H9 (cell line): ENCODE results near the gene RABGAP1L. TPM values are rescaled to one million over a fixed set of nuclear protein-coding genes. Genes with fewer than 3 reads are reported as not detected.

Experiments
- DNase-seq: peaks from one replicate; pipeline ENCODE4 v3.0.0-alpha.2; 2017
- H2AFZ ChIP-seq: one replicate; pipeline ENCODE4 v1.6.1; 2013; ENCODE audit warnings: mild to moderate bottlenecking, low read length, control low read depth, moderate library complexity
- H2AK5ac ChIP-seq: 2 replicates; pipeline ENCODE4 v1.6.1; 2013; ENCODE audit warnings: low read length, control low read depth, mixed read lengths; ENCODE audit not compliant: insufficient read length
- H2BK120ac ChIP-seq: one replicate; pipeline ENCODE4 v1.6.1; 2013; ENCODE audit warnings: low read depth, mild to moderate bottlenecking, low read length, control low read depth, inconsistent platforms; ENCODE audit not compliant: poor library complexity, severe bottlenecking
- H2BK12ac ChIP-seq: 2 replicates; pipeline ENCODE4 v1.6.1; 2013; ENCODE audit warnings: low read length, control low read depth, mixed read lengths, low read depth; ENCODE audit not compliant: insufficient read length
- H2BK15ac ChIP-seq: 2 replicates; pipeline ENCODE4 v1.6.1; 2013; ENCODE audit warnings: low read depth, low read length, control low read depth
- H2BK20ac ChIP-seq: one replicate; pipeline ENCODE4 v1.6.1; 2013; ENCODE audit warnings: low read depth, mild to moderate bottlenecking, low read length, control low read depth, inconsistent platforms; ENCODE audit not compliant: poor library complexity, severe bottlenecking
- H2BK5ac ChIP-seq: 2 replicates; pipeline ENCODE4 v1.6.1; 2013; ENCODE audit warnings: low read length, control low read depth, mixed read lengths; ENCODE audit not compliant: insufficient read length
- H3K14ac ChIP-seq: 2 replicates; pipeline ENCODE4 v1.6.1; 2013; ENCODE audit warnings: low read length, control low read depth; ENCODE audit not compliant: insufficient read depth
- H3K18ac ChIP-seq: 2 replicates; pipeline ENCODE4 v1.6.1; 2013; ENCODE audit warnings: low read depth, mild to moderate bottlenecking, mixed read lengths, low read length, control low read depth; ENCODE audit not compliant: insufficient read length
- H3K23ac ChIP-seq: 2 replicates; pipeline ENCODE4 v1.6.1; 2013; ENCODE audit warnings: low read length, control low read depth, mixed read lengths, low read depth; ENCODE audit not compliant: insufficient read length
- H3K23me2 ChIP-seq: 2 replicates; pipeline ENCODE4 v1.6.1; 2013; ENCODE audit warnings: low read depth, mild to moderate bottlenecking, mixed read lengths, low read length, control low read depth; ENCODE audit not compliant: insufficient read length, poor library complexity, severe bottlenecking
- H3K27ac ChIP-seq: 2 replicates; pipeline ENCODE4 v1.5.1; 2013; ENCODE audit warnings: low read length, control low read depth, mixed read lengths, low read depth; ENCODE audit not compliant: insufficient read length
- H3K27me3 ChIP-seq: 2 replicates; pipeline ENCODE4 v1.6.1; 2013; ENCODE audit warnings: low read length, control low read depth, inconsistent platforms; ENCODE audit not compliant: insufficient read depth
- H3K4ac ChIP-seq: 2 replicates; pipeline ENCODE4 v1.6.1; 2013; ENCODE audit warnings: low read depth, mild to moderate bottlenecking, control low read depth, inconsistent platforms, low read length, moderate library complexity
- H3K4me1 ChIP-seq: 2 replicates; pipeline ENCODE4 v1.6.1; 2013; ENCODE audit warnings: low read length, control low read depth, inconsistent platforms; ENCODE audit not compliant: insufficient read depth
- H3K4me2 ChIP-seq: 2 replicates; pipeline ENCODE4 v1.6.1; 2013; ENCODE audit warnings: low read length, control low read depth, mixed read lengths; ENCODE audit not compliant: insufficient read length, insufficient read depth
- H3K56ac ChIP-seq: 2 replicates; pipeline ENCODE4 v1.6.1; 2013; ENCODE audit warnings: low read depth, mild to moderate bottlenecking, mixed read lengths, low read length, control low read depth; ENCODE audit not compliant: insufficient read length
- H3K79me1 ChIP-seq: 2 replicates; pipeline ENCODE4 v1.6.1; 2013; ENCODE audit warnings: low read depth, mild to moderate bottlenecking, moderate library complexity, low read length, control low read depth, inconsistent platforms; ENCODE audit not compliant: insufficient read depth, poor library complexity, severe bottlenecking
- H3K79me2 ChIP-seq: 2 replicates; pipeline ENCODE4 v1.6.1; 2013; ENCODE audit warnings: low read length, control low read depth, inconsistent platforms; ENCODE audit not compliant: insufficient read depth
- H3K9ac ChIP-seq: 2 replicates; pipeline ENCODE4 v1.6.1; 2013; ENCODE audit warnings: low read length, control low read depth, mixed read lengths; ENCODE audit not compliant: insufficient read length; ENCODE audit errors: extremely low read depth
- H3K9me3 ChIP-seq: one replicate; pipeline ENCODE4 v1.6.1; 2013; ENCODE audit warnings: low read depth, low read length, inconsistent platforms; ENCODE audit not compliant: control insufficient read depth
- H3T11ph ChIP-seq: one replicate; pipeline ENCODE4 v1.6.1; 2013; ENCODE audit warnings: mild to moderate bottlenecking, low read length, control low read depth, inconsistent platforms
- H4K20me1 ChIP-seq: one replicate; pipeline ENCODE4 v1.6.1; 2013; ENCODE audit not compliant: control insufficient read depth, insufficient read length, insufficient read depth
- H4K5ac ChIP-seq: 2 replicates; pipeline ENCODE4 v1.6.1; 2013; ENCODE audit warnings: low read depth, mild to moderate bottlenecking, mixed read lengths, low read length, control low read depth; ENCODE audit not compliant: insufficient read length
- H4K8ac ChIP-seq: replicated peaks from 2 replicates; pipeline ENCODE4 v1.6.1; 2013; ENCODE audit warnings: low read length, control low read depth, mixed read lengths, low read depth; ENCODE audit not compliant: insufficient read length
- H4K91ac ChIP-seq: 2 replicates; pipeline ENCODE4 v1.6.1; 2013; ENCODE audit warnings: low read depth, mild to moderate bottlenecking, moderate library complexity, mixed read lengths, low read length, control low read depth; ENCODE audit not compliant: insufficient read length
- H3K27ac Mint-ChIP-seq, 3 experiments: 2 replicates in 2 of 3; 3 replicates in 1 of 3; pipeline ENCODE4 v1.8.0; 2020 to 2021; ENCODE audit warnings: mixed read lengths in 3 of 3, mild to moderate bottlenecking in 1 of 3, moderate library complexity in 1 of 3
- H3K27me3 Mint-ChIP-seq: 2 replicates; pipeline ENCODE4 v1.8.0; 2021; ENCODE audit warnings: low read depth, mild to moderate bottlenecking, moderate library complexity, mixed read lengths
- H3K36me3 Mint-ChIP-seq, 3 experiments: 2 replicates in 2 of 3; 3 replicates in 1 of 3; pipeline ENCODE4 v1.8.0; 2020 to 2021; ENCODE audit warnings: low read depth in 3 of 3, mixed read lengths in 3 of 3; ENCODE audit not compliant: insufficient read depth in 1 of 3
- H3K4me1 Mint-ChIP-seq, 2 experiments: 2 replicates each; pipeline ENCODE4 v1.8.0; 2020; ENCODE audit warnings: mixed read lengths in 2 of 2
- H3K4me3 Mint-ChIP-seq, 2 experiments: 2 replicates in 1 of 2; 3 replicates in 1 of 2; pipeline ENCODE4 v1.8.0; 2020 to 2021; ENCODE audit warnings: mild to moderate bottlenecking in 2 of 2, mixed read lengths in 2 of 2, moderate library complexity in 1 of 2
- H3K9me3 Mint-ChIP-seq, 2 experiments: 2 replicates in 1 of 2; 3 replicates in 1 of 2; pipeline ENCODE4 v1.8.0; 2020; ENCODE audit warnings: mild to moderate bottlenecking in 2 of 2, mixed read lengths in 2 of 2, moderate library complexity in 1 of 2
- CTCF ChIP-seq: fragments of 200-600 bp; sonication (generic); conservative IDR thresholded peaks from 3 replicates; pipeline ENCODE4 v1.8.0; 2021; ENCODE audit warnings: antibody characterized with exemption, mild to moderate bottlenecking
- WGBS: extraction: QIAGEN DNeasy Blood & Tissue Kit; methylation state at CpG from one replicate; pipeline ENCODE4 v1.1.7; 2013; ENCODE audit warnings: missing lambda C conversion rate, low lambda C conversion rate, mixed read lengths; ENCODE audit not compliant: insufficient read length; ENCODE audit errors: extremely low coverage; 5-methylcytosine and 5-hydroxymethylcytosine counted together
- total RNA-seq: library from RNA; stranded (reverse); gene quantifications from 2 replicates; pipeline ENCODE4 v1.2.1, GENCODE V29; 2021

The RABGAP1L gene
- total RNA-seq, 1 experiment from 2014 or later = 147 TPM

DNA sequence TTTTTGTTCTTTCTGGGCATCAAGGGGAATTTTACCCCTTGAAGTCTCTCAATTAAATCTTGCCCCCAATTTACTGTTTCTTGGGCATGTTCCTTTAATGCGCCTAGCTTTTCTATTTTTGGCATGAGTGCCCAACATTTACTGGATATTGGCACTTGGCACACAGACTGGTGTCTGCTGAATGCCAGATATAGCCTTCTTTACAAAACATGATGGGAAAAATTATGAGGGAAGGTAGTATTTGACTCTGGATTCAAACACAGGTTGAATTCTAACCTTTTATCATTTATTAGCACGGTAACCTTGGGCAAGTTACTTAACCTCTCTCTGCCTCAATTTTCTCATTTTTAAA is 200.1 kb downstream of the RABGAP1L start:
- H3K14ac ChIP-seq = no peak overlapping the region
- H3K9me3 ChIP-seq = no peaks in the 10 kb centered on the region
- Mint-ChIP-seq H3K27me3 (no peaks in the 10 kb centered on the region), H3K36me3 (no peaks in the 10 kb centered on the region), H3K4me1 (no peaks in the 10 kb centered on the region), H3K4me3 (no peak overlapping the region), H3K9me3 (no peaks in the 10 kb centered on the region), H3K27ac (no peak overlapping the region)
- no peaks in the 10 kb centered on the region for H3K79me1 ChIP-seq
- H2AK5ac ChIP-seq = no peak overlapping the region
- no peak overlapping the region for H3K4ac ChIP-seq
- H2BK12ac ChIP-seq = no peak overlapping the region
- H3K4me2 ChIP-seq = no peak overlapping the region
- no peak overlapping the region for H4K8ac ChIP-seq
- H2AFZ ChIP-seq = no peak overlapping the region
- H2BK20ac ChIP-seq = no peak overlapping the region
- no peak overlapping the region for H3T11ph ChIP-seq
- H3K23ac ChIP-seq = no peak overlapping the region
- H3K27ac ChIP-seq = no peak overlapping the region
- WGBS = no CpG with 5 or more reads among the region's 2 CpGs
- no peak overlapping the region for H2BK5ac ChIP-seq
- no peak overlapping the region for H3K18ac ChIP-seq
- no peaks in the 10 kb centered on the region for H4K20me1 ChIP-seq
- H3K23me2 ChIP-seq = no peaks in the 10 kb centered on the region
- no peak overlapping the region for H4K5ac ChIP-seq
- H2BK120ac ChIP-seq = no peak overlapping the region
- H2BK15ac ChIP-seq = no peak overlapping the region
- no peaks in the 10 kb centered on the region for H3K79me2 ChIP-seq
- DNase-seq = no peak
- H4K91ac ChIP-seq = no peak overlapping the region
- no peaks in the 10 kb centered on the region for H3K27me3 ChIP-seq
- H3K9ac ChIP-seq = no peak overlapping the region
- TF ChIP-seq CTCF = no peak
- no peaks in the 10 kb centered on the region for H3K4me1 ChIP-seq
- no peak overlapping the region for H3K56ac ChIP-seq
